ENCODE results near the gene EIF3I. TPM values are rescaled to one million over a fixed set of nuclear protein-coding genes. Genes with fewer than 3 reads are reported as not detected.
A peak's percentile ranks its signal among the peaks of the same experiment; 100 is the strongest.

EIF3I gene
- total RNA-seq, 1 donor from 2014 or later = 184 TPM

- Mint-ChIP-seq H3K4me1 (ENCODE audit: low read depth, unreplicated experiment) (peaks cover 7% of the 10 kb centered on the region), H3K27me3 (ENCODE audit: low read depth, unreplicated experiment) (no peaks in the 10 kb centered on the region), H3K36me3 (ENCODE audit: low read depth, unreplicated experiment) (peaks cover 2% of the 10 kb centered on the region), H3K27ac (ENCODE audit: unreplicated experiment) (peak overlapping the region; percentile 12), H3K9me3 (ENCODE audit: unreplicated experiment) (no peaks in the 10 kb centered on the region), H3K4me3 (ENCODE audit: unreplicated experiment) (peak overlapping the region; percentile 90)
- Histone ChIP-seq H3K27me3 (ENCODE audit: insufficient read depth, low read length) (no peaks in the 10 kb centered on the region), H3K9ac (ENCODE audit: low read length) (peak overlapping the region; percentile 76), H3K36me3 (ENCODE audit: insufficient read depth, low read length) (no peaks in the 10 kb centered on the region), H3K27ac (ENCODE audit: low read depth, low read length) (peak overlapping the region; percentile 6), H3K79me2 (ENCODE audit: insufficient read depth, low read length) (no peaks in the 10 kb centered on the region), H3K4me3 (ENCODE audit: insufficient read depth, low read depth, low read length) (peak overlapping the region; percentile 56), H3K4me1 (ENCODE audit: insufficient read depth, low read length) (peaks cover 27% of the 10 kb centered on the region), H3K4me2 (ENCODE audit: low read length) (peak overlapping the region; percentile 87), H4K20me1 (ENCODE audit: insufficient read depth, low read length) (no peaks in the 10 kb centered on the region), H2AFZ (ENCODE audit: low read depth, low read length) (peak overlapping the region; percentile 91), H3K9me3 (ENCODE audit: insufficient read depth, low read depth, low read length) (no peaks in the 10 kb centered on the region)
- peak; percentile 36 for TF ChIP-seq EZH2 (IDR thresholded peaks at IDR 0.05; ENCODE audit: insufficient read depth, low read length)
- TF ChIP-seq CTCF (IDR thresholded peaks at IDR 0.05; ENCODE audit: insufficient read depth, low read depth, low read length) = no peak
- FAIRE-seq (no peak), DNase-seq (ENCODE audit: low read depth) (peak; percentile 27)
Measured at GRCh38 chr1:32240140-32240951, 18.1 kb downstream of the EIF3I start.

GRCh38 chr1:32241001-32241763 is 19.0 kb downstream of the EIF3I start:
- Mint-ChIP-seq H3K36me3 (ENCODE audit: low read depth, unreplicated experiment) (no peaks in the 10 kb centered on the region), H3K27me3 (ENCODE audit: low read depth, unreplicated experiment) (no peaks in the 10 kb centered on the region), H3K4me3 (ENCODE audit: unreplicated experiment) (peak overlapping the region; percentile 90), H3K27ac (ENCODE audit: unreplicated experiment) (peak overlapping the region; percentile 89), H3K4me1 (ENCODE audit: low read depth, unreplicated experiment) (peaks cover under 1% of the 10 kb centered on the region), H3K9me3 (ENCODE audit: unreplicated experiment) (no peaks in the 10 kb centered on the region)
- FAIRE-seq (no peak), DNase-seq (ENCODE audit: low read depth) (peak; percentile 50)
- Histone ChIP-seq H3K27ac (ENCODE audit: low read depth, low read length) (peak overlapping the region; percentile 6), H3K9me3 (ENCODE audit: insufficient read depth, low read depth, low read length) (no peaks in the 10 kb centered on the region), H2AFZ (ENCODE audit: low read depth, low read length) (peak overlapping the region; percentile 91), H3K4me2 (ENCODE audit: low read length) (peak overlapping the region; percentile 87), H3K9ac (ENCODE audit: low read length) (peak overlapping the region; percentile 76), H4K20me1 (ENCODE audit: insufficient read depth, low read length) (no peaks in the 10 kb centered on the region), H3K79me2 (ENCODE audit: insufficient read depth, low read length) (no peaks in the 10 kb centered on the region), H3K4me1 (ENCODE audit: insufficient read depth, low read length) (peaks cover 21% of the 10 kb centered on the region), H3K27me3 (ENCODE audit: insufficient read depth, low read length) (no peaks in the 10 kb centered on the region), H3K36me3 (ENCODE audit: insufficient read depth, low read length) (no peaks in the 10 kb centered on the region), H3K4me3 (ENCODE audit: insufficient read depth, low read depth, low read length) (peak overlapping the region; percentile 56)
- TF ChIP-seq CTCF (IDR thresholded peaks at IDR 0.05; ENCODE audit: insufficient read depth, low read depth, low read length) (no peak), EZH2 (IDR thresholded peaks at IDR 0.05; ENCODE audit: insufficient read depth, low read length) (no peak)
